B cell (primary cell): ENCODE results near the gene ADAMTSL4. TPM values are rescaled to one million over a fixed set of nuclear protein-coding genes. Genes with fewer than 3 reads are reported as not detected.
"Not testable (repeated sequence)": the region's sequence is repeated elsewhere in the genome, so short reads cannot be mapped to it uniquely, and the experiment has no call there.

ENCODE experiments used
- ATAC-seq: fragments of 200-7000 bp; cut with Tn5 transposase; one replicate; pipeline ENCODE4 v1.10.0; 2021; ENCODE audit warnings: low read depth, mild to moderate bottlenecking, moderate number of reproducible peaks, moderate library complexity
- CTCF ChIA-PET: fragments of 350-600 bp; sonication (Branson Sonifier 250); formaldehyde crosslinking; loops from one replicate; lab custom pipeline; 2021; ENCODE audit warnings: antibody characterized with exemption, inconsistent platforms; lab: Charles Lee
- POLR2A ChIA-PET: fragments of 350-600 bp; sonication (Branson Sonifier 250); formaldehyde crosslinking; loops from one replicate; lab custom pipeline; 2021; ENCODE audit warnings: antibody characterized with exemption; lab: Charles Lee
- DNase-seq: peaks from one replicate; pipeline ENCODE4 v3.0.0; 2013
- H2AFZ ChIP-seq: 2 replicates; pipeline ENCODE4 v1.6.1; 2012; ENCODE audit warnings: mild to moderate bottlenecking, low read depth, low read length; ENCODE audit not compliant: insufficient read depth, poor library complexity, severe bottlenecking
- H3K27ac ChIP-seq, 2 donors: 1 replicate in 1 of 2; 2 replicates in 1 of 2; pipeline ENCODE4 v1.5.1; 2012 to 2013; ENCODE audit warnings: low read length in 2 of 2, mild to moderate bottlenecking in 2 of 2, moderate library complexity in 1 of 2
- H3K27me3 ChIP-seq, 4 experiments: fragments of 200-600 bp in 1 of 4; sonication (generic) in 1 of 4; replicated peaks in 1 of 4; 1 replicate in 2 of 4; 2 replicates in 2 of 4; pipeline versions ENCODE4 v1.6.1 to v1.7.0; 2013 to 2016; ENCODE audit warnings: low read length in 3 of 4, mild to moderate bottlenecking in 2 of 4, mixed read lengths in 1 of 4, moderate library complexity in 1 of 4; ENCODE audit not compliant: insufficient read depth in 4 of 4, control insufficient read depth in 3 of 4; ENCODE audit errors: control extremely low read depth in 1 of 4
- H3K36me3 ChIP-seq, 2 experiments: replicated peaks in 1 of 2; 1 replicate in 1 of 2; 2 replicates in 1 of 2; pipeline versions ENCODE4 v1.6.1 to v1.7.1; 2013; ENCODE audit warnings: low read length in 1 of 2; ENCODE audit not compliant: insufficient read depth in 2 of 2, control insufficient read depth in 1 of 2; ENCODE audit errors: control extremely low read depth in 1 of 2, extremely low read depth in 1 of 2
- H3K4me1 ChIP-seq, 2 donors: fragments of 200-600 bp in 1 of 2; sonication (generic) in 1 of 2; 1 replicate in 1 of 2; 2 replicates in 1 of 2; pipeline versions ENCODE4 v1.5.1 to v1.6.1; 2013 to 2017; ENCODE audit warnings: low read length in 2 of 2; ENCODE audit not compliant: control insufficient read depth in 2 of 2, insufficient read depth in 2 of 2
- H3K4me2 ChIP-seq: replicated peaks from 2 replicates; pipeline ENCODE3; 2012; ENCODE audit warnings: mild to moderate bottlenecking, low read depth, low read length; ENCODE audit not compliant: poor library complexity, severe bottlenecking
- H3K4me3 ChIP-seq, 5 experiments: fragments of 200-600 bp in 1 of 5; sonication (generic) in 1 of 5; 1 replicate in 3 of 5; 2 replicates in 2 of 5; pipeline versions ENCODE4 v1.5.1 to v1.7.0; 2011 to 2016; ENCODE audit warnings: low read length in 4 of 5, mild to moderate bottlenecking in 4 of 5, low read depth in 2 of 5, control low read depth in 1 of 5, moderate library complexity in 1 of 5; ENCODE audit not compliant: insufficient read depth in 1 of 5; ENCODE audit errors: control extremely low read depth in 1 of 5, extremely low read depth in 1 of 5
- H3K79me2 ChIP-seq: fragments of 200-600 bp; sonication (generic); one replicate; pipeline ENCODE4 v1.6.0; 2016; ENCODE audit warnings: low read length; ENCODE audit not compliant: control insufficient read depth, insufficient read depth
- H3K9ac ChIP-seq: fragments of 200-600 bp; sonication (generic); 2 replicates; pipeline ENCODE4 v1.6.1; 2017; ENCODE audit warnings: mild to moderate bottlenecking, low read length, moderate library complexity
- H3K9me3 ChIP-seq, 3 donors: one replicate each; pipeline versions ENCODE4 v1.6.1 to v1.7.1; 2013; ENCODE audit warnings: low read length in 2 of 3; ENCODE audit not compliant: control insufficient read depth in 2 of 3, insufficient read depth in 1 of 3; ENCODE audit errors: control extremely low read depth in 1 of 3
- H4K20me1 ChIP-seq: 2 replicates; pipeline ENCODE4 v1.6.0; 2012; ENCODE audit warnings: mild to moderate bottlenecking, low read length; ENCODE audit not compliant: insufficient read depth, control insufficient read depth, poor library complexity, severe bottlenecking
- H3K27ac Mint-ChIP-seq: one replicate; pipeline ENCODE4 v1.8.0; 2021; ENCODE audit warnings: mixed read lengths
- H3K27me3 Mint-ChIP-seq: one replicate; pipeline ENCODE4 v1.8.0; 2021; ENCODE audit warnings: mixed read lengths
- H3K4me1 Mint-ChIP-seq: one replicate; pipeline ENCODE4 v1.8.0; 2021; ENCODE audit warnings: mixed read lengths
- H3K4me3 Mint-ChIP-seq: one replicate; pipeline ENCODE4 v1.8.0; 2021; ENCODE audit warnings: mixed read lengths
- H3K9me3 Mint-ChIP-seq: one replicate; pipeline ENCODE4 v1.8.0; 2022; ENCODE audit warnings: mixed read lengths; ENCODE audit not compliant: insufficient read depth
- CTCF ChIP-seq: fragments of 200-600 bp; IDR thresholded peaks from one replicate; pipeline ENCODE4 v1.8.0; 2022; ENCODE audit warnings: antibody characterized with exemption, mild to moderate bottlenecking
- EZH2 ChIP-seq: IDR thresholded peaks from 2 replicates; pipeline ENCODE4 v1.6.1; 2012; ENCODE audit warnings: borderline replicate concordance, low read depth, mild to moderate bottlenecking, moderate library complexity, low read length; ENCODE audit not compliant: insufficient read depth, poor library complexity, severe bottlenecking
- WGBS: methylation state at CpG from one replicate; pipeline ENCODE4 v1.1.5; 2013; ENCODE audit warnings: missing lambda C conversion rate; ENCODE audit not compliant: insufficient coverage; 5-methylcytosine and 5-hydroxymethylcytosine counted together
- intact Hi-C: fragments of 100-400 bp; cut with micrococcal nuclease; formaldehyde crosslinking; loops from one replicate; pipeline ENCODE4 v1.10.0; 2022
- polyA plus RNA-seq: library from polyadenylated mRNA; depleted of rRNA; stranded (reverse); fragments of >200 nt; gene quantifications from 2 replicates; pipeline ENCODE4 v1.2.3, GENCODE V29; 2012
- total RNA-seq, 2 donors: library from RNA; stranded (reverse); fragments of 120-200 nt in 1 of 2; gene quantifications; 1 replicate in 1 of 2; 2 replicates in 1 of 2; pipeline versions ENCODE4 v1.2.3 to v1.2.4, GENCODE V29; 2013 to 2022

The ADAMTSL4 gene
- total and polyA plus RNA-seq, 2 donors (not counting 1 experiment from before 2014, with no cell fraction given) = 0.70 TPM; not detected in 1

GRCh38 chr1:150581962-150582361 is 32.8 kb downstream of the ADAMTSL4 start:
- H3K4me3 Mint-ChIP-seq, H3K9ac ChIP-seq, H3K9me3 Mint-ChIP-seq, ATAC-seq, intact Hi-C loops, H3K27ac Mint-ChIP-seq, H3K27ac ChIP-seq, H3K4me2 ChIP-seq, H3K27me3 Mint-ChIP-seq, POLR2A ChIA-PET, DNase-seq, H3K9me3 ChIP-seq, H3K4me3 ChIP-seq, H2AFZ ChIP-seq, H3K27me3 ChIP-seq: not testable (repeated sequence)
- peaks cover 24% of the 10 kb centered on the region for H4K20me1 ChIP-seq
- H3K79me2 ChIP-seq = peaks cover 40% of the 10 kb centered on the region
- H3K4me1 ChIP-seq = peaks cover 10 to 14% of the 10 kb centered on the region in 2 donors
- WGBS = 89% methylated on average over 3 of the region's 14 CpGs
- peaks cover 0 to 21% of the 10 kb centered on the region in 2 experiments for H3K36me3 ChIP-seq
- CTCF ChIA-PET = interaction anchor here (1.2 to 19.2 kb wide), 3 partner anchors 20 to 45 kb away, joined by 3 to 497 read pairs (median 157); no protein-coding TSS in a partner anchor
- H3K4me1 Mint-ChIP-seq = peaks cover 25% of the 10 kb centered on the region

GRCh38 chr1:150582371-150582770 is 33.2 kb downstream of the ADAMTSL4 start:
- no peaks in the 10 kb centered on the region for H3K27me3 ChIP-seq
- ATAC-seq (no peak), DNase-seq (no peak)
- no CpG with 5 or more reads among the region's 2 CpGs for WGBS
- ChIA-PET CTCF (interaction anchor here (1.2 to 19.2 kb wide), 3 partner anchors 21 to 45 kb away, joined by 3 to 497 read pairs (median 157); no protein-coding TSS in a partner anchor), POLR2A (no interaction called here)
- H3K27ac ChIP-seq = no peak overlapping the region
- no peak overlapping the region for H3K4me3 Mint-ChIP-seq
- intact Hi-C loops = no loop called here
- H3K36me3 ChIP-seq = peaks cover 0 to 17% of the 10 kb centered on the region in 2 experiments
- H3K4me1 ChIP-seq = peaks cover 10 to 12% of the 10 kb centered on the region in 2 donors
- H3K9me3 Mint-ChIP-seq = no peaks in the 10 kb centered on the region
- peaks cover 20% of the 10 kb centered on the region for H4K20me1 ChIP-seq
- H3K27me3 Mint-ChIP-seq = no peaks in the 10 kb centered on the region
- peaks cover 0 to 3% (median 0%) of the 10 kb centered on the region in 3 donors for H3K9me3 ChIP-seq
- no peak overlapping the region for H2AFZ ChIP-seq
- no peak overlapping the region for H3K4me2 ChIP-seq
- H3K4me1 Mint-ChIP-seq = peaks cover 21% of the 10 kb centered on the region
- TF ChIP-seq EZH2 (no peak), CTCF (no peak)
- no peak overlapping the region for H3K9ac ChIP-seq
- H3K27ac Mint-ChIP-seq = no peak overlapping the region
- peaks cover 36% of the 10 kb centered on the region for H3K79me2 ChIP-seq
- H3K4me3 ChIP-seq = no peak overlapping the region
